HG02884 (cell line): ENCODE results near the gene SMOC2.

Experiments
- ATAC-seq: cut with Tn5 transposase; IDR thresholded peaks from one replicate; pipeline ENCODE4 v1.9.1; 2021; ENCODE audit warnings: mild to moderate bottlenecking, moderate library complexity; ENCODE audit not compliant: unreplicated experiment

Gene SMOC2

DNA sequence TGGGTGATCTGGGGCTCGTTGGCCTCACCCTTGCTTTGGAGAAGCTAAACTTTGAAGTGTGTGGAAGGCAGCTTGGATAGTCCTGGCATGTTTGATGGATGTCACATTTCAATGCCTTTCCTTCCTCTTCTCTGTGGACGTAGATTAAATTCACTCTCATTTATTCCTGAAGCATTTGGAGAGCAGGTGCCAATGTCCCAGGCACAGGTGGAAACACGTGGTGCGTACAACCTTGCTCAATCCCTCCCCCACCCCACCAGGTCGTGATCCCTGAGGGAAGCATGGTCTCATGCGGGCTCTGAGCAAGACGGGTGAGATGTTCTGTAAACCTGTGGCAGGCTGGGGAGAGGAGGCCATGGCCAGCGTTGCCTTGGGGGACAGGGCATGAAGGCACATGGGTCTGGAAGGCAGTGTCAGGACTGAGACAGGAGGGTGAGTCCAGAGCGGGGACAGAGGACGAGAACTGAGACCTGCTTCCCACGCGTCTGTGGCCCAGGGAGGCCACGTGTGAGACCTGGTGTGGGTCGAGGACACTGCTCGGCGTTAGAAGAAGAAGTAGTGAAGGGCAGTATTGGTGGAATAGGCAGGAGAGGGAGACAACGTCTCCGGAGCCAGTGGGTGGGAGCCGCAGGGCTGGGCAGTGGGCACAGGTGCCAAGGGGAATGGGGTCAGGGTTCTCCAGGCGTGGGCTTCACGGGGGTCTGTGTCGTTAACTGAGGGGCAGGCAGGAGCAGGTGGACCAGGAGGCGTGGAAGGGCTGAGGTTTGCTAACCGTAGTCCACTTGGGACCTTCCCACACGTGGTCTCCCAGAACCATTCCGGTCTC lies 34.4 kb downstream of the SMOC2 start:
- no peak for ATAC-seq

DNA sequence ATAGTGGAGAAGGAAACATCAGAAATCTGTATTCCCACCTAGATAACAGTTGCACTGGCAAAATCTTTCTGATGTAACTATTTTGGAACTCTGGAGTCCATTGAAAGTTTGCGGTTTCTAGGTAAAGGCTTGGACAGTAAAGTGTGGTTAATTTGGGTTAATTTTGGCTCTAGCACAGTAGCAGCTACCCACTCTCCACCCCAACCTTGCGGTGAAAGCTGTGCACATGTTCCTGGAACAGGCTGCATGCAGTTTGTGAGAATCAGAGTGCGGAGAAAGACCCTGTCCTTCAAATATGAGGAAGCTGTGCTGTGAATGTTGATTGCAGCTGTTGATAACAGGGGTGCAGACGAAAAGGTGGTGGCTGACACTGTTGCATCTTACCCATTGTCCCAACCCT lies 38.4 kb downstream of the SMOC2 start:
- no peak for ATAC-seq

DNA sequence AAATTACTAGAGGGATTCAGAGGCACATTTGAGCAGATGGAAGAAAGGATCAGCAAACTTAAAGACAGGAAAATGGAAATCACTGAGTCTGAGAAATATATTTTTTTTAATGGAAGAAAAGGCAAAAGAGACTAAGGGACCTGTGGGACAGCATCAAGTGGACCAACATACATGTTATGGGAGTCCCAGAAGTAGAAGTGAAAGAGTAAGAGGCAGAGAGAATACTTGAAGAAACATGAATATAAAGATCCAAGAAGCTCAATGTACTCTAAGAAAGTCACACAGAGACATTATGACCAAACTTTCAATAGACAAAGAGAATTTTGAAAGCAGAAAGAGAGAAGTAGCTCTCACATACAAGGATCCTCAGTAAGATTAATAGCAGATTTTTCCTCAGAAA lies 39.5 kb downstream of the SMOC2 start:
- ATAC-seq: no peak

DNA sequence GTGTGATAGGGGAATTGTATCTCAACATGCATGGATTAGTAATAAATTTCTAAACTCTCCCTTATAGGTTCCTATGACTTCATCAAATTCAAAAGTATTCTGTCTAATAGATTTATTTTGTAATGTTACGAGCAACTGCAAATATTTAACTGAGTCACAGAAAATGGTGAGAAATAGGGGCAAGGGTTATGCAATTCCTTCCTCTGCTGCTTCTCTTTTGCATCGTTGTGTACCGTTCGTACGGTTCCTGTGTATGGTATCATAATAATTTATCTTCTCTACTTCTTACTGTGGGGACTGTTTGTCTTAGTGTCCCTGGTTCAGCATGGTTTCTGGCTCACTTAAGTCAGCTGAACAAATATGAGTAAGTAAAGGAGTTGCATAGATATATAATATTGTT lies 44.8 kb downstream of the SMOC2 start:
- no peak for ATAC-seq

DNA sequence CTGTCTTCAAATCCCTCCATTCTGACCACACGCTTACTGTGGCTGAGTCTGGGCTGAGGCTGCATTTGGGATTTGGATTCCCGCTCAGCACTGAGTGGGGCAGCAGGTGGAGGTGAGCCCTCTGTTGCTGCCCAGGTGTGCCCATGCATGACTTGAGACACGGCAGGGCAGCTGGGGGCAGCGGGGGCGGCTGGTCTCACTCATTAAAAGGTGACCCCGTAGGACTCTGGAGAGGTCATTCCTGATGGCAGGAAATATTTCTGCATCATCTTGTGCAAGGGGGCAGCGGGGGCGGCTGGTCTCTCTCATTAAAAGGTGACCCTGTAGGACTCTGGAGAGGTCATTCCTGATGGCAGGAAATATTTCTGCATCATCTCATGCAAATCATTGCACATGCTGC lies 49.8 kb downstream of the SMOC2 start:
- ATAC-seq: no peak

- no peak for ATAC-seq
Observed at GRCh38 chr6:168493976-168494375, 53.0 kb downstream of the SMOC2 start.

GRCh38 chr6:168494726-168495125 lies 53.7 kb downstream of the SMOC2 start:
- ATAC-seq: no peak

DNA sequence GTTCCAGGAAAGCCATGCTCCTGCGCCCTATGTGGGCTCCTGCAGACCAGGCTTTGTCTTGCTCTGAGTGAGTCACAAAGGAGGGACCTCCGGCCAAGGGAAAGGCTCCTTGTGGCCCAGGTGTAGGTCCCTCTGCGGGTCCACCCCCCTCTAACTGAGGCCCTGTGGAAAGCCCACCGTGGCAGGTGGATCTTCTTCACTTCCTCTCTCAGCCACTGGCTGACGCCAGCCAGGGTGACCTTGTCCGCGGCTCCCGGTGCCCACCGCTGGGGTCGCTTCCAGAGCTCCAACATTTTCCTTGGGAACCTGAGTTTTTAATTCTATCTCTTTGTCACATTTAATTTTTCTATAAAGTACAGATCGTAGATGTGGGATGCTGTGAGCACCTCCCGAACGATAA lies 54.1 kb downstream of the SMOC2 start:
- no peak for ATAC-seq

DNA sequence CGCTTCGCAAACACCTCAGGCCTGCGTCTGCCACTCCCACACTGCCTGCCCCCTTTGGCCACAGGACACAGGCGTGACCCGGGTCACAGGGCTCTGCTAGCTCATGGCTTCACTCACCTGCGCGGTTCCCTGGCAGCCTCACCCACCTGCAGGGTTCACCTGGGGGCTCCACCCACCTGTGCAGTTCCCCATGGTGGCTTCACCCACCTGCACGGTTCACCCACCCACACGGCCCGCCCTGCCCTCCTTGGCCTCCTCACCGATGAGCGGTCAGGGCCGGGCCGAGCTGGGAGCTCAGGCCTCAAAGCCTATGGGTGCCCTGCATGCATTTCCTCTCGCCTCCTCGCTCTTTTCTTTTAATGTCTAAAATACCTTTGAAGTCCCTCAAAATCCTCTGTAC lies 54.7 kb downstream of the SMOC2 start:
- no peak for ATAC-seq

- no peak for ATAC-seq
Observed at GRCh38 chr6:168496139-168496996, 55.4 kb downstream of the SMOC2 start.

DNA sequence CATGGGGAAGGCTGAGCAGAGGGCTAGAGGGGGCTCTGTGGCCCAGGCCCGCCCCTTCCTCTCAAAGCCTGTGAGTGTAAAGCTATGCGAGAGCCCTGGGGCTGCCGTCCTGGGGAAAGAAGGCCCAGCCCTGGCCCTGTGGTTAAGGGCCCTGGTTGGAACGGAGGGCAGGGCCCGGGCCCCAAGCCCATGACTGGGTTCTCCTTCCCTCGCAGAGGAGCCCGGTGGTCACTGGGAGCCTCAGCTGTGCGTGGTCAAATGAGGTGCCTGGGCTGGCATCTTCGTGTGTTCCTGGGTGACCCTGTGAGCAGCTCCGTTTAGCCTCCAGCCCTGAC lies 56.0 kb downstream of the SMOC2 start:
- no peak for ATAC-seq

DNA sequence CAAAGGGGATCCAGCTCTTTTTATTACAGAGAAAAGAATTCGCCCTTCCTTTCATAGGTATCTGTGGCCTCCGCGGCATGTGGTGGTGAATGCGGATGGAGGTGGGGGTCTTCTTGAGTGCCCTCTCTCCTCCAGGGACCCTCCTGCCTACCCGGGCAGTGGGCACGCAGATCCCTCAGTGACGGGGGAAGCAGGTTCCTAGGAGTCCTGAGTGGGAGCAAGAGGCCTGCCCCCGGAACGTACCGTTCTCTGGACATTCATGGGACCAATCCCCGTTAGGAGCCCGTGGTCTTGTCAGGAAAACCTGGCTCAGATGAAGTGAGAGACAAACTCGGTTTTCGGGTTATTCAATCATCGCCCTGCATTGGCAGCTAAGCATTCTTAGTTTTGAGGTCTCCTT lies 56.4 kb downstream of the SMOC2 start:
- no peak for ATAC-seq

DNA sequence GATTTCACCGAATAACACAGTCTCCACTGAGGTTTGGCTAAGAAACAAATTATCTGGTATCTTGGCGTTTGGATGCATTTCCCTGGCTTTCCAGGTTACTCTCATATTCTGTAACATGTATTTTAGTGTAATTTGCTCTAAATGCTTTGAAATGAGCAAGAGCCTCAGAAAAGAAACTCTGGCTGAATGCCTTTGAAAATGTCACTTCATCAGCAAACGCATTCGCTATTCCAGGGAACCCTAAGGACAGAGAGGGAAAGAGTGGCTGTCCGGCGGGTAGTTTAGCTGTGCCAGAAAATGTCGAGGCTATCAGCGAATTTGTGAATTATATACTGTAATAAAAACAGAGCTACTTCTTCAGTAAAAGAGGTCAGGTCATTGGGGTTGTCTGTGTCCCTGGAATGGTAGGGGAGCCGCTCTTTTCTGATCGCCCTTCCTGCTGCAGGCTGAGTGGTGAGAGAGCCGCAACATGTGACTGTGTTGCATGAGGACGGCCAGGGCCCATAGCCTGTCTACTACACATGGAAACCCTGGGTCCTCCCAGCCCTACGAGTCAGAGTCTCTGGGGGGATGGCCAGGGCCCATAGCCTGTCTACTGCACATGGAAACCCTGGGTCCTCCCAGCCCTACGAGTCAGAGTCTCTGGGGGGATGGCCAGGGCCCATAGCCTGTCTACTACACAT lies 57.3 kb downstream of the SMOC2 start:
- no peak for ATAC-seq

DNA sequence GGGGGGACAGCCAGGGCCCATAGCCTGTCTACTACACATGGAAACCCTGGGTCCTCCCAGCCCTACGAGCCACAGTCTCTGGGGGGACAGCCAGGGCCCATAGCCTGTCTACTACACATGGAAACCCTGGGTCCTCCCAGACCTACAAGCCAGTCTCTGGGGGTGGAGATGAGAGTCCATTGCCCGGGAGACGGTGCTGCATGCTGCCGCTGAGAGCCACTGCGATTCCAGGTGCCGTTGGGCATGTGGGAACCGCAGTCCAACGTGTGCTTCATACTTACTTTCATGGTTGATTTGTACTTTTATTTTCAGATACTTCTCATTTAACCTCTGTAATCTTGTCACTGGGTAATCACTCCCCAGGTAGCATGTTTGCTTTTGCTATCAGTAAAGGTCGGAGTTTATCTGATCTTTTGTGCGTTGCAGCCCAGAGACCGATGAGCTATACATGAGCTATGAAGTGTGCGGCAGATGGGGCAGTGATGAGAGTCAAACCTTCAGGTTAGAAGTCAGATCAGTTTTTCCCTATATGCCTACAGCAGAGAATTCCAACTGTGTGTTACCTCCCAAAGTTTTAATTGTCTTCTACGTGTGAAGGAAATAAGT lies 58.2 kb downstream of the SMOC2 start:
- ATAC-seq: no peak

DNA sequence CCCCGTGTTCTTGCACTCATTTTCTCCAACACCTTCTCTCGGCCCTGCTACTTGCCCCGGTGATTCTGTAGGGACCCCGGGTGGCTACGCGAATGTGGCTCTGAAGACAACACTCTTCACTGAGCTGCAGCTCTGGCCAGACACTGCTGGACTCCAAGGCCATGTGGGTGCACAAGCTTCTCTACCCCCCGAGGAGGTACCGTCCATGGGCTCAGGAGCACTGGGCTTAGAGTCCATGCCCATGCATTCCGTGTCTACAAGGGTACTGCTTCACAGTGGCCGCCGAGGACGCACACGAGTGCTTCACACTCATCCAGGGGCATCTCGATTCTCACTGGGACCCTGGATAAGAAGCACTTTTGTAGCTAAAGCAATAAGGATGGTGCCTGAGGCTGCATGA lies 59.5 kb downstream of the SMOC2 start:
- no peak for ATAC-seq

GRCh38 chr6:168501561-168501960 lies 60.6 kb downstream of the SMOC2 start:
- no peak for ATAC-seq

GRCh38 chr6:168504366-168504765 lies 63.4 kb downstream of the SMOC2 start:
- no peak for ATAC-seq

- ATAC-seq: no peak
Observed at GRCh38 chr6:168506460-168506859, 65.5 kb downstream of the SMOC2 start.

DNA sequence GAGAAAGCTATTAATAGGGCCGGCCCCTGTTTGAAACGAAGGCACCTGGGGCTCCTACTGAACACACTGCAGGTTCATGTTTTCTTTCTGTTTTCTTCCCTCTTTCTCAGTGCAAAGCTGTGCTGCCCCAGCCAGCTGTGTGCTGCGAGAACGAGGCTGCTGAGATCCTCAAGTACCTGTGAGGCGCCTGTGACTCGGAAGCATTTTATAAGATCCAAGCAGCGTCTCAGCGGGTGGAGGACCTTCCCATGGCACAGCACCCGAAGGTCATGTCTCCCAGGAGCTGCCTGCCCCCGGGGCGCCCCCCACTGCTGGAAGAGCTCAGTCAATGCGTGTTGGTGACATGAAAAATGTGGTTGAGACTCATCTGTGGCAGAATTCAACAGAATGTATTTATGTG lies 66.3 kb downstream of the SMOC2 start:
- no peak for ATAC-seq

- no peak for ATAC-seq
Observed at GRCh38 chr6:168507730-168508129, 66.7 kb downstream of the SMOC2 start.

GRCh38 chr6:168508903-168509302 lies 67.9 kb downstream of the SMOC2 start:
- ATAC-seq: no peak
